HCT116 (cell line): ENCODE data around the gene CCSER1. TPM values are rescaled to one million over a fixed set of nuclear protein-coding genes. Genes with fewer than 3 reads are reported as not detected.

Experiments
- ATAC-seq: fragments of 200-7000 bp; cut with Tn5 transposase; 2 replicates; pipeline ENCODE4 v1.9.1; 2020; ENCODE audit warnings: mild to moderate bottlenecking, moderate library complexity
- BruUV-seq: library from RNA; stranded (reverse); fragments of 400-500 nt; replicated peaks from 2 replicates; lab custom pipeline; 2021; lab: Mats Ljungman, UMichigan
- CTCF ChIA-PET: fragments of 300-600 bp; sonication (Branson Sonifier 250); formaldehyde crosslinking; loops from one replicate; lab custom pipeline; 2021; ENCODE audit warnings: antibody characterized with exemption; lab: Charles Lee
- POLR2A ChIA-PET: fragments of 300-600, 350-600 bp; sonication (Branson Sonifier 250); formaldehyde crosslinking; loops from one replicate; lab custom pipeline; 2021; ENCODE audit warnings: antibody characterized with exemption; lab: Charles Lee
- RAD21 ChIA-PET, 2 experiments: fragments of 300-600 bp; sonication (Branson Sonifier 250); formaldehyde crosslinking; loops; one replicate each; lab custom pipeline; 2023; ENCODE audit warnings: low total read pairs in 2 of 2; ENCODE audit not compliant: uncharacterized antibody in 2 of 2, unreplicated experiment in 2 of 2, low non-redundant PET in 1 of 2; lab: Charles Lee
- DNase-seq: peaks from one replicate; pipeline ENCODE4 v3.0.0-alpha.2; 2010; ENCODE audit warnings: low read depth, low spot score
- H2AFZ ChIP-seq: fragments of 200-600 bp; shearing (Covaris generic), sonication (generic); 2 replicates; pipeline ENCODE4 v1.6.1; 2017; ENCODE audit warnings: low read depth, mixed run types, mixed read lengths, antibody characterized with exemption, low read length; ENCODE audit not compliant: poor library complexity, severe bottlenecking
- H3K27ac ChIP-seq: 2 replicates; pipeline ENCODE4 v1.5.1; 2012; ENCODE audit warnings: low read depth, low read length
- H3K27me3 ChIP-seq: fragments of 200-600 bp; sonication (generic); 2 replicates; pipeline ENCODE4 v1.6.1; 2016; ENCODE audit warnings: mixed run types, low read length, mixed read lengths; ENCODE audit not compliant: insufficient read depth
- H3K36me3 ChIP-seq, 2 experiments: fragments of 200-500 bp in 1 of 2; fragments of 200-600 bp in 1 of 2; sonication (Bioruptor generic) in 1 of 2; sonication (generic) in 1 of 2; 2 replicates each; pipeline versions ENCODE4 v1.5.1 to v1.6.1; 2014 to 2016; ENCODE audit warnings: low read length in 2 of 2, inconsistent platforms in 1 of 2, mixed read lengths in 1 of 2, mixed run types in 1 of 2; ENCODE audit not compliant: insufficient read depth in 2 of 2, control insufficient read depth in 1 of 2
- H3K4me1 ChIP-seq, 2 experiments: fragments of 200-600 bp in 1 of 2; sonication (generic) in 1 of 2; 2 replicates each; pipeline versions ENCODE4 v1.5.1 to v1.6.1; 2012 to 2017; ENCODE audit warnings: low read length in 2 of 2, inconsistent platforms in 1 of 2, mild to moderate bottlenecking in 1 of 2, mixed read lengths in 1 of 2, mixed run types in 1 of 2, moderate library complexity in 1 of 2; ENCODE audit not compliant: insufficient read depth in 2 of 2, control insufficient read depth in 1 of 2
- H3K4me2 ChIP-seq: fragments of 200-600 bp; sonication (generic); 2 replicates; pipeline ENCODE4 v1.6.1; 2017; ENCODE audit warnings: mixed run types, low read length, mixed read lengths
- H3K4me3 ChIP-seq, 2 experiments: fragments of 200-600 bp in 1 of 2; sonication (generic) in 1 of 2; replicated peaks in 1 of 2; 2 replicates each; pipeline ENCODE4 v1.5.1; 2011 to 2016; ENCODE audit warnings: low read length in 2 of 2, control low read depth in 1 of 2, low read depth in 1 of 2, mild to moderate bottlenecking in 1 of 2, mixed read lengths in 1 of 2, mixed run types in 1 of 2
- H3K79me2 ChIP-seq: fragments of 200-600 bp; sonication (generic); 2 replicates; pipeline ENCODE4 v1.6.1; 2017; ENCODE audit warnings: mild to moderate bottlenecking, mixed run types, low read length, moderate library complexity, mixed read lengths; ENCODE audit not compliant: insufficient read depth
- H3K9ac ChIP-seq: fragments of 200-600 bp; sonication (generic); 2 replicates; pipeline ENCODE4 v1.6.1; 2016; ENCODE audit warnings: low read length, mixed read lengths
- H3K9me2 ChIP-seq: fragments of 200-600 bp; sonication (generic), shearing (Covaris generic); 2 replicates; pipeline ENCODE4 v1.6.1; 2017; ENCODE audit warnings: mixed run types, mild to moderate bottlenecking, moderate library complexity; ENCODE audit not compliant: insufficient read depth
- H3K9me3 ChIP-seq, 2 experiments: fragments of 200-500 bp in 1 of 2; fragments of 200-600 bp in 1 of 2; sonication (Bioruptor generic) in 1 of 2; sonication (generic) in 1 of 2; 2 replicates each; pipeline ENCODE4 v1.6.1; 2014 to 2017; ENCODE audit warnings: low read length in 2 of 2, mixed read lengths in 2 of 2, inconsistent platforms in 1 of 2, low read depth in 1 of 2, mild to moderate bottlenecking in 1 of 2, mixed run types in 1 of 2, moderate library complexity in 1 of 2; ENCODE audit not compliant: control insufficient read depth in 1 of 2, insufficient read depth in 1 of 2
- H4K20me1 ChIP-seq: fragments of 200-600 bp; sonication (generic), shearing (Covaris generic); 2 replicates; pipeline ENCODE4 v1.6.1; 2017; ENCODE audit warnings: mixed run types, mild to moderate bottlenecking, moderate library complexity; ENCODE audit not compliant: insufficient read depth
- ATF3 ChIP-seq: IDR thresholded peaks from 2 replicates; pipeline ENCODE4 v1.6.1; 2012
- CBX3 ChIP-seq: IDR thresholded peaks from 2 replicates; pipeline ENCODE4 v1.6.1; 2012; ENCODE audit warnings: low read depth
- CEBPB ChIP-seq: IDR thresholded peaks from 2 replicates; pipeline ENCODE4 v1.6.1; 2012; ENCODE audit warnings: low read depth
- CTCF ChIP-seq, 3 experiments: fragments of 200-600 bp in 1 of 3; sonication (generic) in 1 of 3; IDR thresholded peaks in 2 of 3; conservative IDR thresholded peaks in 1 of 3; 2 replicates each; pipeline ENCODE4 v1.5.1; 2012 to 2017; ENCODE audit warnings: low read depth in 2 of 3, low read length in 2 of 3, antibody characterized with exemption in 1 of 3, borderline replicate concordance in 1 of 3, control low read depth in 1 of 3, mild to moderate bottlenecking in 1 of 3, mixed read lengths in 1 of 3, mixed run types in 1 of 3, moderate library complexity in 1 of 3; ENCODE audit not compliant: insufficient read depth in 1 of 3
- EGR1 ChIP-seq: IDR thresholded peaks from 2 replicates; pipeline ENCODE4 v1.6.1; 2012; ENCODE audit warnings: low read depth
- EZH2 ChIP-seq: fragments of 200-600 bp; sonication (generic); IDR thresholded peaks from 2 replicates; pipeline ENCODE4 v1.6.1; 2017; ENCODE audit warnings: antibody characterized with exemption, mixed run types
- FOSL1 ChIP-seq: IDR thresholded peaks from 2 replicates; pipeline ENCODE4 v1.6.1; 2012; ENCODE audit warnings: low read depth
- JUND ChIP-seq: IDR thresholded peaks from 2 replicates; pipeline ENCODE4 v1.6.1; 2012
- MAX ChIP-seq: IDR thresholded peaks from 2 replicates; pipeline ENCODE4 v1.6.1; 2012
- POLR2A ChIP-seq: IDR thresholded peaks from 2 replicates; pipeline ENCODE4 v1.7.0; 2011; ENCODE audit warnings: borderline replicate concordance; ENCODE audit not compliant: insufficient read depth, insufficient read length; ENCODE audit errors: extremely low read depth
- POLR2AphosphoS5 ChIP-seq: IDR thresholded peaks from 2 replicates; pipeline ENCODE4 v1.6.1; 2011; ENCODE audit warnings: mild to moderate bottlenecking, low read depth, low read length, moderate library complexity
- RAD21 ChIP-seq: IDR thresholded peaks from 2 replicates; pipeline ENCODE4 v1.6.1; 2012; ENCODE audit warnings: low read depth, mild to moderate bottlenecking
- SIN3A ChIP-seq: IDR thresholded peaks from 2 replicates; pipeline ENCODE4 v1.6.1; 2012; ENCODE audit warnings: low read depth
- SP1 ChIP-seq: IDR thresholded peaks from 2 replicates; pipeline ENCODE4 v1.6.1; 2012; ENCODE audit warnings: low read depth
- SRF ChIP-seq: IDR thresholded peaks from 2 replicates; pipeline ENCODE4 v1.6.1; 2012; ENCODE audit warnings: low read depth
- TCF7L2 ChIP-seq: IDR thresholded peaks from 2 replicates; pipeline ENCODE4 v1.7.0; 2011; ENCODE audit warnings: borderline replicate concordance, inconsistent platforms; ENCODE audit not compliant: insufficient read depth, insufficient read length; ENCODE audit errors: extremely low read depth
- ZFX ChIP-seq: fragments of 450-650 bp; IDR thresholded peaks from 2 replicates; pipeline ENCODE4 v1.6.1; 2017
- ZNF274 ChIP-seq: fragments of 200-500 bp; sonication (Bioruptor generic); IDR thresholded peaks from 2 replicates; pipeline ENCODE4 v1.6.1; 2014; ENCODE audit warnings: mild to moderate bottlenecking, low read depth, low read length, inconsistent platforms
- intact Hi-C: fragments of 100-400 bp; cut with micrococcal nuclease; formaldehyde crosslinking; loops from 2 replicates; pipeline ENCODE4 v1.10.0; 2022
- total RNA-seq: library from RNA; stranded (reverse); gene quantifications from one replicate; pipeline ENCODE4 v1.2.1, GENCODE V29; 2021; ENCODE audit not compliant: unreplicated experiment

Gene CCSER1
- total RNA-seq, 1 experiment from 2014 or later: 6.7 TPM

- H3K36me3 ChIP-seq: no peaks in the 10 kb centered on the region
- H3K4me1 ChIP-seq: no peaks in the 10 kb centered on the region
- ChIA-PET RAD21 (no interaction called here), CTCF (no interaction called here), POLR2A (no interaction called here)
- H4K20me1 ChIP-seq: no peaks in the 10 kb centered on the region
- H2AFZ ChIP-seq: no peak overlapping the region
- no peaks in the 10 kb centered on the region for H3K9me2 ChIP-seq
- no peak overlapping the region for H3K9ac ChIP-seq
- DNase-seq: no peak
- no peaks in the 10 kb centered on the region for H3K9me3 ChIP-seq
- H3K27me3 ChIP-seq: no peaks in the 10 kb centered on the region
- ATAC-seq: no peak
- H3K4me3 ChIP-seq: no peak overlapping the region
- BruUV-seq: no TSS peak
- TF ChIP-seq ZNF274: no peak
- no peak for TF ChIP-seq MAX
- TF ChIP-seq EZH2: no peak
- no peak for TF ChIP-seq FOSL1
- TF ChIP-seq SIN3A: no peak
- TF ChIP-seq POLR2A: no peak
- no peak for TF ChIP-seq POLR2AphosphoS5
- TF ChIP-seq CBX3: no peak
- no peak for TF ChIP-seq TCF7L2
- TF ChIP-seq EGR1: no peak
- TF ChIP-seq ZFX: no peak
- no peak for TF ChIP-seq JUND
- no peaks in the 10 kb centered on the region for H3K79me2 ChIP-seq
- H3K27ac ChIP-seq: no peak overlapping the region
- intact Hi-C loops: no loop called here
- H3K4me2 ChIP-seq: no peak overlapping the region
Observed at GRCh38 chr4:90084277-90084966, 42.8 kb upstream of the CCSER1 start.

GRCh38 chr4:90084967-90085295 is 42.3 kb upstream of the CCSER1 start:
- H3K4me2 ChIP-seq: no peak overlapping the region
- H2AFZ ChIP-seq: no peak overlapping the region
- H3K4me3 ChIP-seq: no peak overlapping the region
- no peak overlapping the region for H3K9ac ChIP-seq
- DNase-seq (no peak), ATAC-seq (no peak)
- no peaks in the 10 kb centered on the region for H3K4me1 ChIP-seq
- no peaks in the 10 kb centered on the region for H3K36me3 ChIP-seq
- POLR2A ChIA-PET: no interaction called here
- H4K20me1 ChIP-seq: no peaks in the 10 kb centered on the region
- RAD21 ChIA-PET: no interaction called here
- no peak overlapping the region for H3K27ac ChIP-seq
- no peaks in the 10 kb centered on the region for H3K27me3 ChIP-seq
- H3K9me3 ChIP-seq: no peaks in the 10 kb centered on the region
- H3K9me2 ChIP-seq: no peaks in the 10 kb centered on the region
- CTCF ChIA-PET: no interaction called here
- no TSS peak for BruUV-seq
- intact Hi-C loops: no loop called here
- no peaks in the 10 kb centered on the region for H3K79me2 ChIP-seq
- TF ChIP-seq SRF (no peak), CEBPB (no peak), SIN3A (no peak), POLR2AphosphoS5 (no peak), ATF3 (no peak), ZFX (no peak), EGR1 (no peak), RAD21 (no peak), CTCF (IDR thresholded peaks at IDR 0.05 in 2 of 3, conservative IDR thresholded peaks at IDR 0.05 in 1 of 3; ENCODE audit: borderline replicate concordance in 1 of 3, insufficient read depth in 1 of 3, low read depth in 2 of 3, low read length in 2 of 3) (no peak), FOSL1 (no peak), SP1 (no peak), POLR2A (no peak), JUND (no peak), ZNF274 (no peak)
